HepG2 (cell line): ENCODE results near the gene COL9A3. TPM values are rescaled to one million over a fixed set of nuclear protein-coding genes. Genes with fewer than 3 reads are reported as not detected.

Experiments
- AGO1 ChIP-seq: fragments of 200-400 bp; formaldehyde crosslinking; IDR thresholded peaks from 2 replicates; pipeline ENCODE4 v1.6.1; 2017; ENCODE audit warnings: mild to moderate bottlenecking, low read depth, low read length, moderate library complexity; ENCODE audit not compliant: poor library complexity, severe bottlenecking
- CHCHD3 ChIP-seq: sonication (generic); formaldehyde crosslinking; IDR thresholded peaks from 2 replicates; pipeline ENCODE4 v1.8.0; 2022; ENCODE audit warnings: mild to moderate bottlenecking, missing genetic modification reagents, moderate library complexity
- E2F2 ChIP-seq: sonication (generic); formaldehyde crosslinking; IDR thresholded peaks from 2 replicates; pipeline ENCODE4 v1.4.0; 2020; ENCODE audit warnings: missing genetic modification reagents, borderline replicate concordance
- ESRRA ChIP-seq: sonication (generic); formaldehyde crosslinking; IDR thresholded peaks from 2 replicates; pipeline ENCODE4 v1.5.1; 2020; ENCODE audit warnings: mild to moderate bottlenecking, low read depth, missing genetic modification reagents
- FUBP1 ChIP-seq: sonication (generic); formaldehyde crosslinking; IDR thresholded peaks from 2 replicates; pipeline ENCODE4 v1.5.1; 2020; ENCODE audit warnings: missing genetic modification reagents, mild to moderate bottlenecking, borderline replicate concordance
- GATAD1 ChIP-seq: IDR thresholded peaks from 2 replicates; pipeline ENCODE4 v1.6.1; 2016; ENCODE audit warnings: missing genetic modification reagents, missing compliant biosample characterization
- HMG20A ChIP-seq: IDR thresholded peaks from 2 replicates; pipeline ENCODE4 v1.6.1; 2016; ENCODE audit warnings: borderline replicate concordance
- IRX3 ChIP-seq: sonication (generic); formaldehyde crosslinking; IDR thresholded peaks from 2 replicates; pipeline ENCODE4 v1.8.1; 2023; ENCODE audit warnings: mild to moderate bottlenecking, low read depth, missing genetic modification reagents, borderline replicate concordance
- MZF1 ChIP-seq: sonication (generic); formaldehyde crosslinking; IDR thresholded peaks from 2 replicates; pipeline ENCODE4 v1.8.1; 2023; ENCODE audit warnings: mild to moderate bottlenecking, missing genetic modification reagents, borderline replicate concordance
- NFE2 ChIP-seq: sonication (generic); formaldehyde crosslinking; IDR thresholded peaks from 2 replicates; pipeline ENCODE4 v1.4.0; 2020; ENCODE audit warnings: missing genetic modification reagents
- REPIN1 ChIP-seq: sonication (generic); formaldehyde crosslinking; IDR thresholded peaks from 2 replicates; pipeline ENCODE4 v1.8.0; 2022; ENCODE audit warnings: missing genetic modification reagents, low read depth, mild to moderate bottlenecking, borderline replicate concordance
- RXRA ChIP-seq: sonication (generic); formaldehyde crosslinking; IDR thresholded peaks from 2 replicates; pipeline ENCODE4 v1.5.1; 2020; ENCODE audit warnings: missing genetic modification reagents
- ZFP62 ChIP-seq: sonication (generic); formaldehyde crosslinking; IDR thresholded peaks from 2 replicates; pipeline ENCODE4 v1.4.0; 2020; ENCODE audit warnings: missing genetic modification reagents
- ZNF143 ChIP-seq: sonication (generic); formaldehyde crosslinking; IDR thresholded peaks from 2 replicates; pipeline ENCODE4 v1.4.0; 2020; ENCODE audit warnings: missing genetic modification reagents
- ZNF609 ChIP-seq: sonication (generic); formaldehyde crosslinking; IDR thresholded peaks from 2 replicates; pipeline ENCODE4 v1.4.0; 2020; ENCODE audit warnings: mild to moderate bottlenecking, missing genetic modification reagents, borderline replicate concordance
- ZNF616 ChIP-seq: sonication (generic); formaldehyde crosslinking; IDR thresholded peaks from 2 replicates; pipeline ENCODE4 v1.5.0; 2020; ENCODE audit warnings: low read depth, mild to moderate bottlenecking, missing genetic modification reagents
- ZNF691 ChIP-seq: sonication (generic); formaldehyde crosslinking; IDR thresholded peaks from 2 replicates; pipeline ENCODE4 v1.4.0; 2020; ENCODE audit warnings: missing genetic modification reagents, low read depth, mild to moderate bottlenecking, borderline replicate concordance
- ZNF7 ChIP-seq: IDR thresholded peaks from 2 replicates; pipeline ENCODE4 v1.6.1; 2016; ENCODE audit warnings: missing biosample characterization, missing genetic modification reagents
- ZSCAN31 ChIP-seq: sonication (generic); formaldehyde crosslinking; IDR thresholded peaks from 2 replicates; pipeline ENCODE4 v1.5.0; 2020; ENCODE audit warnings: low read depth, mild to moderate bottlenecking, missing genetic modification reagents
- polyA plus RNA-seq, 8 experiments: library from polyadenylated mRNA; depleted of rRNA in 3 of 8; stranded (reverse) in 7 of 8; unstranded in 1 of 8; fragments of >200 nt; fragmentation: Illumina TruSeq in 4 of 8; extraction: Trizol in 4 of 8; gene quantifications; 2 replicates each; pipeline versions ENCODE4 v1.2.1 to v1.2.3, GENCODE V29; 2011 to 2016; ENCODE audit warnings: low read depth in 4 of 8, missing spikeins in 1 of 8, mixed read lengths in 1 of 8; ENCODE audit not compliant: insufficient read depth in 1 of 8
- total RNA-seq, 5 experiments: library from RNA; depleted of rRNA; stranded (reverse); fragments of >200 nt; fragmentation: Illumina TruSeq; extraction: Trizol; gene quantifications; 2 replicates each; pipeline ENCODE4 v1.2.3, GENCODE V29; 2016; ENCODE audit warnings: low read depth in 1 of 5

COL9A3 gene
- total and polyA plus RNA-seq, 2 of the 13 experiments (the other 11 are each of a cell fraction or from before 2014, with no cell fraction given), result 155 to 204 TPM

GRCh38 chr20:62822788-62823651 is 6.2 kb downstream of the COL9A3 start (continued):
- peak; percentile 70; the same call in 1 of the 2 replicates for TF ChIP-seq HMG20A (CRISPR knock-in tag)
- TF ChIP-seq NFE2 (CRISPR knock-in tag), result 0 out of 2 replicates have a peak, but pooled peaks have one; percentile 11
- 0 out of 2 replicates have a peak, but pooled peaks have one; percentile 35 for TF ChIP-seq ZFP62 (CRISPR knock-in tag)
- no peak for TF ChIP-seq IRX3 (CRISPR knock-in tag)
- TF ChIP-seq ZNF143 (CRISPR knock-in tag), result peak; percentile 51; the same call in 1 of the 2 replicates
- TF ChIP-seq AGO1, result no peak
- peak; percentile 81 for TF ChIP-seq REPIN1 (CRISPR knock-in tag)
- TF ChIP-seq FUBP1 (CRISPR knock-in tag), result no peak
- peak; percentile 92; the same call in 1 of the 2 replicates for TF ChIP-seq ZNF691 (CRISPR knock-in tag)
- peak; percentile 79; the same call in 1 of the 2 replicates for TF ChIP-seq ESRRA
- TF ChIP-seq E2F2 (CRISPR knock-in tag), result no peak
- TF ChIP-seq ZNF616, result peak; percentile 89; the same call in 1 of the 2 replicates
- TF ChIP-seq CHCHD3 (CRISPR knock-in tag), result no peak
- peak; percentile 38; the same call in 1 of the 2 replicates for TF ChIP-seq ZNF609 (CRISPR knock-in tag)
- no peak for TF ChIP-seq ZNF7 (CRISPR knock-in tag)
- TF ChIP-seq GATAD1, result peak; percentile 81
- peak; percentile 61 for TF ChIP-seq RXRA (CRISPR knock-in tag)
- 0 out of 2 replicates have a peak, but pooled peaks have one; percentile 39 for TF ChIP-seq MZF1
- peak; percentile 64; the same call in 1 of the 2 replicates for TF ChIP-seq ZSCAN31 (CRISPR knock-in tag)
